Hematopoietic multipotent progenitor cell treated with erythropoietin and hydrocortisone succinate and interleukin-3 and kit ligand, for 15 days (in vitro differentiated cells): Measurements from ENCODE around the gene COL6A2.
"Not testable (repeated sequence)": the region's sequence is repeated elsewhere in the genome, so short reads cannot be mapped to it uniquely, and the experiment has no call there.

ENCODE experiments used
- DNase-seq: peaks from one replicate; pipeline ENCODE4 v3.0.0-alpha.2; 2015; ENCODE audit warnings: low spot score

COL6A2 gene

DNA sequence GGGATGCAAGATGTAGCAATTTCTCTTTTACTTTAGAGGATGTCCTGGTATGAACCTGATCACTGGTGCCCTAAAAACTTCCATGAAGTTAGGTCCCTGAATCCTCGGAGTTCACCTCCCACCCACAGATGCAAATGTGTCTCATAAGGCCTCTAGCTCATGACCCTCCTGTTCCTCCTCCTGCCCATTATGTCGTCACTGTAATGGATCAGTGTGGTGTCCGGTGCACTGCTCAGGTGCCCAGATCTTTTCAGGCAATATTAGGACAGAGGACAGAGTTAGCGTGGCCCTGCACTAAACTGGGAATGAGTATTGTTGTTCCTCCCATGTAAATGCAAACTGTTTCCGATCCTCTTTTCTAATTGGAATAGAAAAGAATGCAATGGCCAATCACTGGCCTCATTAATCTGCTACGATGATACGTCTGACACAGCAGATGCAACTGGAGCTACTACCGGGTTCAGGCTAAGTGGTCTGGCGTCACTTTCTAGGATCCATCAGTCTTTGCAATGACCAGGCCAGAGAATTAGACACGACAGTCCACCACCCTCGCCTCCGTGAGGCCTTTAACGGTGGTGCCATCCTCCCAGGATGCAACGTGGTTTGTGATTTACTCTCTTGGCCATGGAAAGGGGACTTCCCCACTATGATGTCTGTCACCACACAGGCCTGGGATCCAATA is 3.4 kb upstream of the COL6A2 start:
- no peak for DNase-seq

DNA sequence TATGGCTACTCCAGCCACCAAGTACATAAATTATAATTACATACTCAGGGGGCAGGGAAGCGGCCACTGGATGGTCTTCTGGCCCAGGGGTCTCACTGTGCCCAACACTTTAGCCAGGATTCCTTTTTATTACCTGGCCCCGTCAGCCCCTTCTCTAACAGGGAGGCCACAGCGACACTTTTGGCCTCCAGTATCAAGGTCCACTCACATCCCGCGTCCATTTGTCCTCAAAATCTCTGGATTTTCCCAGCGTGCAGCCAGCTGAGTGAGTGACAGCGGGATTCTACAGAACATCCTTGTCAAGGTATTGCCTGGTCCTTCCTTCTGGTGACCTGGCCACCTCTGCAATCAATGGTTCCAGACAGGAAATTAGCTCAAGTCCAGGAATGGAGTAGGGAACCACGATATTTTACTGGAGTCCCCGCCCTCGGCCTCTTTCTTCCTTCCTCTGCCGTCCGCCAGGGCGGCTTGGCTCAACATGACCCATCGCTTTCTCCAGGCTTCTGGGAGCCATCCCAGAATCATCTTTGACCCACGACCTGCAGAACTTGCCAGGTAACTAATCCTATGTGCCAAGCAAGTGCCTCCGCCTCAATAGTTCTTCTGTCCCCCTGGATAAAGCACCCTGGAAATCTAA is 2.7 kb upstream of the COL6A2 start:
- DNase-seq: no peak

DNA sequence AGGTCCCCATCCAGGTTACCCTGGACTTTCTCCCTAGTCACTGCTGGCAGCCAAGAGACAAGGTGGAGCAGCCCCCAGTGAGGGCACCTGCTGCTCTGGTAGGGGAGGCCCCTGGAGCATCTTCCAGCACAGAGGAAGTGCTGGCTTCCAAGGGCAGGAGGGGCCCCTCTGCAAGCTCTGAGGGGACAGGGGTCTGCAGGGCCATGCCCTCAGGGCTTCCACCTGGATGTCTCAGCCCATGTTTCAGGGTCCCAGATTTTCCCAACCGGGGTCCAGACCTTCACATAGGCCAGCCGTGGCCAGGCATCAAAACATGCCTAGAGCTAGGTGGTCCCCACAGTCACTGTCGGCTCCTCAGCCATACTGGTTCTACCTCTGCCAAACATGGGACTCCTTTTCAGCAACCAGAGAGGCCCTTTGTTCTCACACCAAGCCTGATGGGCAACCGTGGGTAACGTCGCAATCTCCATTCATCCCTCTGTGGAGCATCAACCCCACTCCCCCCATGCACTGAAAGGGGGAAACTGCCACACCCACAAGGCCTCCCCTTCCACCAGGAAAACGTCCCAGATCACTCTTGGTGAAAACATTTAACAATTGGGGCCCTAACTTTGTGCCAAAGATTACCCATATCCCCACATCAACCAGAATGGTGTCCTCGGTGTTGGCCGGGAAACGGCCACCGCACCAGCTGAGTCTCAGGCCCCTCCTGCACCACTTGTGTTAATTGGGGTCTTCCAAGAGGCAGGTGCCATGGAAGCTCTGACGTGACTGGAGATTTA is 1.9 kb upstream of the COL6A2 start:
- DNase-seq: no peak

DNA sequence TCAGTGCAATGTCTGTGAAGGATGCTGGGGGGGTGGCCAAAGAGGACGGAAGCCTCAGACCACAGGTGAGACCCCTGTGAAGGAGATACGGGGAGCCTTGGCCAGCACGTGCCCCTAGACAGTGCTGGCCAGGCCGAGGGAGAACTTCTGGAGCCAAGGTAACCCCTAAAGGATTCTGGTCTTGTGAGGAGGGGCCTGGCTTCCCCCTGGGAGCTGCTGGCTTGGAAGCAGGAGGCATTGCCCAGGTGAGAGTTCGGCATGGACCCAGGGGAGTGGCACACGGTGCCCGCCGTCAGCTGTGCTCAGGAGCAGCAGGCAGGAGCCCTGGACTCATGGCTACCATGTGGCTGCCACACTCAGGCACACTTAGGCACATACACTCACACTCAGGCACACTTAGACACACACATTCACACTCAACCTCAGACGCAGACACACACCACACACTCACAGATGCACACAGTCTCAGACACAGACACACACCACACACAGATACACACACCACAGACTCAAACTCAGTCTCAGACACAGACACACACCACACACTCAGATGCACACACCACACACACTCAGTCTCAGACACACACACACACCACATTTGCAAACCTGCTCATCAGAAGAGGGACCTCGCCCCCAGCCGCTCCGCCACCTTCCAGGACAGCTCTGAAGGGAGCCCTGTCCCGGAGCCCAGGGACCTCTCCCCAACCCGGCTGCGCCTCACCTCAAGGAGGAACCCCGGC is 1.1 kb upstream of the COL6A2 start:
- DNase-seq: no peak

DNA sequence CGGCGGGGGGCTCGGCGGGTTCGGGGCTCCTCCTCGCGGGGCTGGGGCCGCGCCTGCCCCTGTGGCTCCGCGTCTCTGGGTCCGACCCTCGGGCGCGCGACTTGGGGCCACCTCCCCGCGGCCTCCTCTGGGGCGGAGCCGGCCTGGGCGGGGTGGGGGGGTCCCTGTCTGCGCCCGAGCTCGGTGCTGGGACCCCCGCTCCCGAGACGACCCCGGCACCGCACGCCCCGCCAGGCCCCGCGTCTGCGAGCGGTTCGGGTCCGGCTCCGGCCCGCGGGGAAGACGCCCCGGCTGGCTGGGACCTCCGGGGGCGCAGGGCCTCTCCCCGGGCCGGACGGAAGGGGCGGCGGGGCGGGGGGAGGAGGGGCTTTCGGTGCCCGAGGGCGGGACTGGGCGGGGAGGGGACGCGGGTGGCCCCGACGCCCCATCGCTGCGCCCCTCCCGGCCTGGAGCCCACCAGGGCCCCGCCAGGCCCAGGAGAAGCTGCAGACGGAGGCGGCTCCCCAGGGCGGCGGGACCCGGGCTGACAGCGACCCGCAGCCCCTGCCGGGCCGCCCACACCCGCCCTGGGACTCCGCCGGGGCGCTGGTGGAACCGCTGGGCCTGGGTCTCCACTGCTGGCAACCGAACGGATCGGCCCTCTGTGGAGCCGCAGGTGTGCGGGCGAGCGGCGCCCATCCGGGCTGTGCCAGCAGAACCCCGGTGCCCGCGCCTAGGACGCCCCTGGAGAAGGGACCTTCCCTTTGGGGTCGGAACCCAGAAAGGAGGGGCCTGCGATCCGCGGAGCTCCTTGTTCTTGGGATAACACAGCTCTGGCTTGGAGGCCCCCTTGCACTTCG is 610 bp downstream of the COL6A2 start:
- DNase-seq: no peak

DNA sequence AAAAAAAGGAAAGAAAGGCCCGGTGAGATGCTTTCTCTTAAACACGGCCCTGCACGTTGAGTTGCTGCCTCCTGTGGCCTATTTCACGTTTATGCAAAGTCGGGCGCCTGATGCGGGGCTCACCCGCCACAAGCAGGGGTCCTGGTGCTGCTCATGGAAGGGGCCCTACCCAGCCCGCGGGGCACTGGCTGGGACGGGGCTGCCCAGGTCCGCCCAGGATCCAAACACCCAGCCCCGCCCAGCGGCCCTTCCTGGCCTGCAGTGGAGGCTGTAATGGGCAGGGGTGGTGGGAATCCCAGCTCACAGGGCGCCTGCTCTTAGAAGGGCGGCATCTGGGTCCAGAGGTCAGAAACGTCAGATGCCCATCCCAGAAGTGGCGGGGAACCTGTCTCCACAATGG is 1.6 kb downstream of the COL6A2 start:
- no peak for DNase-seq

DNA sequence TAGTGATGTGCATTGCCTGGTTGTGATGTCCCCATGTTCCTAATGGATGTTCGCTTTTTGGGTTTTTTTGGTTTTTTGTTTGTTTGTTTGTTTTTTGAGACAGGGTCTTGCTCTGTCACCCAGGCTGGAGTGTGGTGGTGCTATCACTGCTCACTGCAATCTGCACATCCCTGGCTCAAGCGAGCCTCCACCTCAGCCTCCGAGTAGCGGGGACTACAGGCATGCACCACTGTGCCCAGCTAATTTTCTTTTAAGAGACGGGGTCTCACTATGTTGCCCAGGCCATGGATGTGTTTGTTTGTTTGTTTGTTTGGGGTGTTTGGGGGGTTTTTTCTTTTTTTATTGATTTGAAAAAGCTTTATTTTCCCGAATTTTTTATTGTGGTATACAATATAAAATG is 2.1 kb downstream of the COL6A2 start:
- no peak for DNase-seq

DNA sequence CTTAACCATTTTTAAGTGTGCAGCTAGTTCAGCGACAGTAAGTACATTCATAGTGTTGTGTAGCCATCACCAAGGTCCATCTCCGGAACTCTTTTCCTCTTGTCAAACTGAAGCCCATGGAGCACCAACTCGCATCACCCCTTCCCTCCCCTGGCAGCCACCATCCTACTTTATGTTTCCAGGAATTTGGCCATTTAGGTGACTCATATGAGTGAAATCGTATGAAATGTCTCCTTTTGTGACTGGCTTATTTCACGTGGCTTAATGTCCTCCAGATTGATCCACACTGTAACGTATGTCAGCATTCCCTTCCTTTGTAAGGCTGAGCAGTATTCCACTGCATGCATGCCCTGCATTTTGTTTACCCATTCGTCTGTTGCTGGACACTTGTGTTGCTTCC is 2.5 kb downstream of the COL6A2 start:
- no peak for DNase-seq

DNA sequence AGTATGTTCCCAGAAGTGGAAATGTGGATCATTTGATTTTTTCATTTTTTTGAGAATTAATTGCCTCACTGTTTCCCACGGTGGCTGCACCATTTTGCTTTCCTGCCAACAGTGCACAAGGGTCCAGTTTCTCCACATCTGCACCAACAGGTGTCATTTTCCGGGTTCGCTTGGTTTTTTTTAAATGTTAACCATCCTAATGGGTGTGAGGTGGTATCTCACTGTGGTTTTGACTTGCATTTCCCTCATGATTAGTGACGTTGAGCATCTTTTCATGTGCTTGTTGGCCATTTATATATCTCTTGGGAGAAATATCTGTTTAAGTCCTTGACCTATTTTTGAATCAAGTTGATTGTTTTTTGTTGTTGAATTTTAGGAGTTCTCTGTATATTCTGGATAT is 3.0 kb downstream of the COL6A2 start:
- no peak for DNase-seq

DNA sequence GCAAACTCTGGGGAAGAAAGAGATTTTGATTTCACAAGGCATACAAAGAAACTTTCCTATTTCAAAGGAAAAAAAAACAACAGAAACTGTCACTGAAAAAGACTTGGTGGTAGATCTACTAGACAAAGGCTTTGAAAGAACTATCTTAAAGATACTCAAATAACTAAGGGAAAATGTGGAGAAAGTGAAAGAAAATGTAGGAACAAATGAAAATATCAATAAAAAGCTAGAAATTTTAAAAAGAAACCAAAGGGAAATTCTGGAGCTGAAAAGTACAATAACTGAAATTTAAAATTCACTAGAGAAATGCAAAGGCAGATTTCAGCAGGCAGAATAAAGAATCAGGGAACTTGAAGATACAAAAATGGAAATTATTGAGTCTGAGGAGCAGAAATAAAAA is 6.2 kb downstream of the COL6A2 start:
- DNase-seq: no peak

DNA sequence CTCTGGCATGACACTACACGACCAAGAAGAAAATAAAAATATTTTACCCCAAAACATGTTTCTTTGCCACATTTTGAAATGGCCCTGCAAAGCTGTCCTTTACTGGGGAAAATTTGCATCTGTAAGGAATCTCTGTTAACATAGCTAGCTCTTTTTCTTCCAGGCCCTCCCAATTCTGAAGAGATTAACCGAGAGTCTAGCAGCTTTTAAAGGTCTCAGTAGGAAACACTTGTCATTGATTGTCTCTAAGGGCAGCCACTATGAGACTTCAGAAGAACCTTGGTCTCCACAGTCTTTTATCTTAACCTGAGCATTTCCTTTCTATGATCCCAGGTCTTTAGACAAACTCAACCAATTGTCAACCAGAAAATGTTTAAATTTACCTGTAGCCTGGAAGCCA is 9.5 kb downstream of the COL6A2 start:
- not testable (repeated sequence) for DNase-seq

DNA sequence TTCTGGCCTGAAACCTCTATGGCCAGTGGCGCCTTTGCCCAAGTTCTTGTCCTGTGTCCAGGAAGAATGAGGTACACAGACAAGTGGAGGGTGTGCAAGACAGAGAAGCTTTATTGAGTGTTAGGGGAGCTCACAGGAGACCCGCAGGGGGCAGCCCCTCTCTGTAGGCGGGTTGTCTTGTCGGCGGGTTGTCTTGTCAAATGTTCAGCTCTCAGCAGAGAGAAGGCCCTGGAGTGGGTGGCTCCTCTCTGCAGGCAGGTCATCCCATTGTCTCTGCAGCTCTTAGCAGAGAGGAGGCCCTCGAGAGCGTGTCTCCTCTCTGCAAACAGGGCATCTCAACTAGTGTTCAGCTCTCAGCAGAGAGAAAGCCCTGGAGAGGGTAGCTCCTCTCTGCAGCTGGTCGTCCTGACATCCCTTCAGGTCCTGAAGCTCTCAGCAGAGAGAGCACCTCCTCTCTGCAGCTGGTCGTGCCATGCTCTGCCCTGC is 11.0 kb downstream of the COL6A2 start:
- no peak for DNase-seq

DNA sequence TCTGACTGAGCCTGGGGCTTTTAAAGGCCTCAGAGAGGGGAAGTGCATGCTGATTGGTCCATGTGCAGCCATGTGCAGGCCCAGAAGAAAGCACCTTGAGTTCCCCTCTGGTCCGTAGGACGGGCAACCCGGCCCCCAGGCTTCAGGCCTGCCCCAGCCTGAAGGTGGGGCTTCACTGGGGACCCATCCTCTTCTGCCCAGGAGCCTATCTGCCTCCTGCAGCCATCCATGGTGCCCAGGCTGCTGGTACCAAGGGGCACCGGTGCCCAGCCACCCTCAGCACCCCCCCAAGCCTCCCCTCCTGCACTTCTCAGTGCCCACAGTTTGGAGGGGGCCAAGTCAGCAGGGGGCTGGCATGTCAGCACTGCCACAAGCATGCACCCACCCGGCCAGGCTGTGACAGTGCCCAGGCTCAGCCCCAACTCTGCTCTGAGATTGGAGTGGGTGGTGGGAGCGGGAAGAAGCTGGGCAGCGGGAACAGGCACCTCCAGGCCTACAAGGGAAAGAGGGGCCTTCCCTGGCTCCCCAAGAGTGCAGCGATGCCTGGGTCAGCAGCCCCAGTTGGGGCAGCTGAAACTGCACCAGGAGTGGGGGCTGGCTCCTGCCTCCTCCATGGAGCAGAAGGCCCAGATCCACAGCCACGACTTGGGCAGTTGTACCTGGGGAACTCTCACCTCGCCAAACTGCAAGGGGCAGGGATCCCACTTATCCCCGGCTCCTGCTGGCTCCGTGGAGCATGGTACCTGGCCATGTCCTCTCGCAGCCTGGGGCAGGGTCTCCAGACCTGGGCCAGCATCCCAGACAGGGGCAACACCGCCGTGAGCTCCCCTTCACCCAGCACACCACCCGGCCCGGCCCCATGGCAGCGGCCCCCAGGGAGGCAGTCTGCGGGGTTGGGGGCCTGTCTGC is 11.7 kb downstream of the COL6A2 start:
- DNase-seq: no peak

DNA sequence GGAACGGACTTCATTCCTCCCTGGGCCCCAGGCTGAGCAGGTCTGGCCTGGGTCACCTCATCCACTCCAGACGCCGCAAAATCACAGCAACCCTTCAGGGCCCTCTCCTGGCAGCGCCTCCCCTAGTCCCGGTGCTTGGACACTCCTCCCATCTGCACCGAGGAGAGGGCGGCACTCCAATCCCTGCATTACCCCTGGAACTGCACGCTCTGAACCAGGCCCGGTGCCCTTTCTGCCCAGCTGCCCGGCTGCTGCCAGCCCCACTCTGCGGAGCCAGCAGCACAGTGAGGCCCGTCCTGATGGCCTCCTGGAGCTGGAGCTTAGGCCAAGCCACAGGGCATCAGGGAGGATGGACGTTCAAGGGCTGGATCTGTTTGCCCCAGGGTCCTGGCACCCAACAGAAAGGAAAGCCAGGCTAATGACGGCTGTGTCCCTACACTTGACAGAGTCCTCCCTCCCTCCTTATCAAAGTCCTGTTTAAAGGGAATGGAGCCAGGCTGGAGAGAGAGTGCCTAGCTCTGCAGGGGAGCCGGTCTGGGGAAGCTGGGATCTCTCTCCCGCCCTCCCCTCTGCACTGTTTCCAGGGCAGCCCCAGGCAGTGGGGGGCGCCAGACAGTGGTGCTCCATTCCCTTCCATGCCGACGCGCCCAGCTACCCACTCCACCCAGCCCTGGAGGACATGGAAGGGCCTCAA is 12.7 kb downstream of the COL6A2 start:
- DNase-seq: no peak

DNA sequence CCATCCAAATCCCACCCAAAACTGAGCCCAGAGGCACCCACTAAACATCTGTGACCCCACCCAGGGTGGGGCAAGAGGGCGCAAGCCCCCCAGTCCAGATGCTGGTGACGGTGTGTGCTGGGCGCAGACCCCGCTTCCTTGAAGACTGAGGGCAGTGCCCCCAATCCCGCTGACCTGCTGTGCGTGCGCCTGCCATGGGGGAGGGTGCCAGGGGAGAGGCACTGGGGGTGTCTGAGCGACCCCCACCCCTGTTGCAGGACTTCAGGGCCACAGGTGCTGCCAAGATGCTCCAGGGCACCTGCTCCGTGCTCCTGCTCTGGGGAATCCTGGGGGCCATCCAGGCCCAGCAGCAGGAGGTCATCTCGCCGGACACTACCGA is 13.3 kb downstream of the COL6A2 start:
- DNase-seq: no peak

DNA sequence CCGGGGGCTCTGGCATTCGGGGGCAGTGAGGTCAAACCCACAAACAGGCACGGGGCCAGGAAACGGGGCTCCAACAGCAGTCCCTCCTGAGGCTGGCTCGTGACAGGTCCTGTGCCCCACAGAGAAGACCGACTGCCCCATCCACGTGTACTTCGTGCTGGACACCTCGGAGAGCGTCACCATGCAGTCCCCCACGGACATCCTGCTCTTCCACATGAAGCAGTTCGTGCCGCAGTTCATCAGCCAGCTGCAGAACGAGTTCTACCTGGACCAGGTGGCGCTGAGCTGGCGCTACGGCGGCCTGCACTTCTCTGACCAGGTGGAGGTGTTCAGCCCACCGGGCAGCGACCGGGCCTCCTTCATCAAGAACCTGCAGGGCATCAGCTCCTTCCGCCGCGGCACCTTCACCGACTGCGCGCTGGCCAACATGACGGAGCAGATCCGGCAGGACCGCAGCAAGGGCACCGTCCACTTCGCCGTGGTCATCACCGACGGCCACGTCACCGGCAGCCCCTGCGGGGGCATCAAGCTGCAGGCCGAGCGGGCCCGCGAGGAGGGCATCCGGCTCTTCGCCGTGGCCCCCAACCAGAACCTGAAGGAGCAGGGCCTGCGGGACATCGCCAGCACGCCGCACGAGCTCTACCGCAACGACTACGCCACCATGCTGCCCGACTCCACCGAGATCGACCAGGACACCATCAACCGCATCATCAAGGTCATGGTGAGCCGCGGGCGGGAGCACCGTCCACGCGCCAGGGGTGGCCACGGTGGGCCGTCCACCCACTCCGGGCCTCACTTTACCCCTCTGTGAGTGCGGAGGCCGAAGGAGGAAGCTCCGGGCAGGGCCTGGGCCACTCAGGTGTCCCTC is 14.2 kb downstream of the COL6A2 start:
- no peak for DNase-seq

DNA sequence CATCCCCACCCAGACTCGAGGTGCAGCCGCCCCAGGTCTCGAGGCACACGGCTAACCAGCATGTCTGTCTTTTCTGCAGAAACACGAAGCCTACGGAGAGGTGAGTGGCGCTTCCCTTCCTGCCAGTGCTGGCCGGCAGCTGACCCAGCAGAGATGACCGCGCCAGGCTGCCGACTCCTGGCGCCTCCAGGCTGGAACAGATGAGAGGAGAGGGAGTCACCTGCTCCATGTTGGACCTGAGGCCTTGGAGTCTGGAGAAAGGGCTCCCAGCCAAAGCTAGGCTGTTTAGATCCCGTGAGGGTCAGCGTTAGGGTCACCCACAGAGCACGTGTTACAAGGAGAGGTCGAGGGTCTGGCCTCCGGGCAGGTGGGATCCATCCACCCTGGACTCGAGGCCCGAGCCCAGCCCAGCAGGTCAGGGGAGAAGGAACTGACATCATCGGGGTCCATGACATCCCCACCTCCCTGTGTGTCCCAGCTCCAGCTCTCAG is 14.9 kb downstream of the COL6A2 start:
- DNase-seq: no peak

DNA sequence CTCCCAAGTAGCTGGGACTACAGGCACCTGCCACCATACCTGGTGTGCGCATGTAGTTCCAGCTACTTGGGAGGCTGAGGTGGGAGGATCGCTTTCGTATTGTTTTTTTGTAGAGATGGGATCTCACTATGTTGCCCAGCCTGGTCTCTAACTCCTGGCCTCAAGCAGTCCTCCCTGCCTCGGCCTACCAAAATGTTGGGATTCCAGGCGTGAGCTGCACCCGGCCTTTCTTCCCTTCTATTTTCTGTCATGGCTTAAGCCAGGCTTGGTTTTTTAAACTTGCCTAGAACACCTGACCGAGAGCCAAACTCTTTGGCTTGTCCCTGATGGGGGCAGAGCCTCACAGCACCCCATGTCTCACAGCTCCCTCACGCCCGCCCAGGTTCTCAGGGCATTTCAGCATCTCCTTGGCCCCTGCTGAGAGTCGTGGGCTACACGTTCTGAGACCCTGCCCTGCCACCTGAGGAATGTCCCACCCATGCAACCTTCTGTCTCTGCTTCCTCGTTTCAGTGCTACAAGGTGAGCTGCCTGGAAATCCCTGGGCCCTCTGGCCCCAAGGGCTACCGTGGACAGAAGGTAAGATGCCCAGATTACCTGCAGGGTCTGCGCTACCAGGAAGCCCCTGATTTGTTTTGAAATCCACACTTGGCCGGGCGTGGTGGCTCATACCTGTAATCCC is 15.7 kb downstream of the COL6A2 start:
- DNase-seq: no peak
